Aortic smooth muscle cell (primary cell): Measurements from ENCODE around the gene ZNF674. TPM values are rescaled to one million over a fixed set of nuclear protein-coding genes. Genes with fewer than 3 reads are reported as not detected.

Experiments
- total RNA-seq: library from RNA; depleted of rRNA; stranded (reverse); fragments of >200 nt; gene quantifications from 2 replicates; pipeline ENCODE4 v1.2.3, GENCODE V29; 2014

Gene ZNF674
- total RNA-seq, result 4.0 and 4.2 TPM in 2 replicates

DNA sequence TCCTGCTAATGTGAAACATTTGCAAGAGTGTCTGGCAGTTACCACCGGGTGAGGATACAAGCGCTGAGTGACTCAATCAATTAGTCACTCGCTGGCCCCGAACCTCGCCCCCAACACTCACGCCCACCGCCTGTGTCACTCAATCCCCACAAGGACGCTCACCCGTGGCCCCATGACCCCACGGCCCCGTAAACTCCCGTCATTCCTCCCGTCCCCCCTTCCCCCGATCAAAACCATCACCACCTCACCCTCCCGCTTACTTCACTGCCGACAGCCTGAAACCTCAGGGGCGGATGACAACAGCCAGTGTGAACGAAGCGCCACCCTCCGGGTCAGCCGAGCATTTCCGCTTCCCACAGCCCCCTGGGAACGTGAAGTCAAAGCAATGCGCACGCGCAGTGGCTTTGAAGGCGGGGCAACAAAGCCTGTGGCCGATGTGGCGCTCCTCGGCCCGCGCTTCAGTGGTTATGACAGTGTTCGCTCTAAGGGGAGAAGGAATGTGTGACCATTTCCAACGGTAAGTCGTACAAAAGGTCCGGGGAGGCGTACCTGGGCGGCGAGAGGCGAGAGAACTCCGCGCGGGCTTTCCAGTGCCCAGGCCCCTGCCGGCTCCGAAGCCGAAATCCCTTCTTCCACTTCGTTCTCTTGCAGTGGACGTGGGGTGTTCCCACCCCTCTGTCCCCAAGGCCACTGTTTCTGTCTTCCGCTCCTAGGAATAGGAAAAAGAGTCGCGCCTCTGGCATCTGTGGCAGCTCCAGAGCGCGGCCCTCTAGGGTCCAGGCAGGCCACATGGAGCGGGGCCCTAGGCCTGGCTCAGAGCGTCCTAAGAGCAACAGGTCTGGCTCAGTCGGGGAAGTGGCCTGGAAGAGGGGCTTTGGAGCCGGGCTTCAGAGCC is at the start of gene ZNF674:
Gene ZNF674, minus strand, starts transcription at position 311 of the 895 bp plus-strand sequence. CDS start 3,334 bp downstream, outside the sequence.

DNA sequence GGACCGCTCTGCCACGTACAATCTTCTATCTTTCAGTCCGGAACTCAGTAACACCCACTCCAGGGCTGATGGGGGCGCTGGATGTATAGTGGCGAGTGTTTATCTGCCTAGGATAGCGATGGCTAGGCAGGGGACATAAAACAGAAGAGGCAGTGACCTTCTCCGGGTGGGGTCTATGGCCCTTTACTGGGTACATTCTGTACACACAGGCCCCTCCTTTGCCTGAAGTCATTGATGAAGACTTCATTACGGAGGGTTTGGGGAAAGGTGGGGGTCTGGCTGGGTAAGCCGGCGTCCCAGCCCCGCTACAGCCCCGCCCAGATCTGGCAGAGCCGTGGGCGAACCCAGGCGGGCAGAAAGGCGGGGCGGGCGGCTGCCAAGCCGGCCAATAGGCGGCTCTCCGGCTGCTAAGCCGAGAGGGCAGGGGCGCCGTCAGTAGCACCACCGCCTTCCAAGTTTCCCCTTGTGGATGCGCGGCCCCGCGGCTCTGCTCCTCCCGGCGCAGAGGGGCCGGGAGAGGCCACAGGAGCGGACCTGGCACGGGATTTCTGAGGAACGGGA is 28.2 kb upstream of the ZNF674 start, which contains the start of gene CHST7:
Gene CHST7, plus strand, starts transcription at position 435 of the 561 bp plus-strand sequence. CDS start 167 bp downstream, outside the sequence.

Other genes with a start within 250 kb of the ZNF674 start
- 17.2 and 58.1 TPM in 2 replicates for gene CHST7, start 28.3 kb upstream of the ZNF674 start, total RNA-seq
- gene SLC9A7, start 213.7 kb upstream of the ZNF674 start, total RNA-seq, result 46.8 and 66.5 TPM in 2 replicates